Measurements from ENCODE around the gene UBASH3A.

Gene UBASH3A

GRCh38 chr21:42432695-42433094, 29.0 kb downstream of the UBASH3A start:
- no peak for DNase-seq
- H3K36me3 ChIP-seq, result no peaks in the 10 kb centered on the region
- H3K9me3 ChIP-seq, result peaks cover 0 to 19% (median 17%) of the 10 kb centered on the region in 3 donors
- H3K4me1 ChIP-seq, result no peaks in the 10 kb centered on the region
- H3K27me3 ChIP-seq, result peaks cover 0 to 37% of the 10 kb centered on the region in 2 donors
- no peak overlapping the region for H3K27ac ChIP-seq
- no peak overlapping the region for H3K4me3 ChIP-seq
- no peak for TF ChIP-seq CTCF (IDR thresholded peaks at IDR 0.05)
- intact Hi-C loops (cut with DNase I; ENCODE audit: low total_unique reads), result no loop called here

GRCh38 chr21:42433946-42434551, 30.3 kb downstream of the UBASH3A start:
- DNase-seq, result no peak
- no peaks in the 10 kb centered on the region for H3K4me1 ChIP-seq
- H3K4me3 ChIP-seq, result no peak overlapping the region
- peaks cover 0 to 42% of the 10 kb centered on the region in 2 donors for H3K27me3 ChIP-seq
- H3K36me3 ChIP-seq, result no peaks in the 10 kb centered on the region
- peaks cover 0 to 19% (median 17%) of the 10 kb centered on the region in 3 donors for H3K9me3 ChIP-seq
- no peak for TF ChIP-seq CTCF (IDR thresholded peaks at IDR 0.05)
- H3K27ac ChIP-seq, result no peak overlapping the region
- intact Hi-C loops (cut with DNase I; ENCODE audit: low total_unique reads), result no loop called here

GRCh38 chr21:42434884-42435283, 31.2 kb downstream of the UBASH3A start:
- intact Hi-C loops (cut with DNase I; ENCODE audit: low total_unique reads), result no loop called here
- H3K27me3 ChIP-seq, result peaks cover 0 to 38% of the 10 kb centered on the region in 2 donors
- DNase-seq, result no peak
- H3K27ac ChIP-seq, result no peak overlapping the region
- H3K4me3 ChIP-seq, result no peak overlapping the region
- no peaks in the 10 kb centered on the region for H3K4me1 ChIP-seq
- H3K9me3 ChIP-seq, result peaks cover 0 to 19% (median 17%) of the 10 kb centered on the region in 3 donors
- H3K36me3 ChIP-seq, result no peaks in the 10 kb centered on the region
- TF ChIP-seq CTCF (IDR thresholded peaks at IDR 0.05), result no peak

GRCh38 chr21:42435401-42435800, 31.7 kb downstream of the UBASH3A start:
- H3K4me3 ChIP-seq, result no peak overlapping the region
- H3K36me3 ChIP-seq, result no peaks in the 10 kb centered on the region
- DNase-seq, result no peak
- peaks cover 0 to 35% of the 10 kb centered on the region in 2 donors for H3K27me3 ChIP-seq
- peaks cover 0 to 19% (median 17%) of the 10 kb centered on the region in 3 donors for H3K9me3 ChIP-seq
- TF ChIP-seq CTCF (IDR thresholded peaks at IDR 0.05), result no peak
- no peak overlapping the region for H3K27ac ChIP-seq
- intact Hi-C loops (cut with DNase I; ENCODE audit: low total_unique reads), result no loop called here
- H3K4me1 ChIP-seq, result no peaks in the 10 kb centered on the region

GRCh38 chr21:42435833-42436232, 32.1 kb downstream of the UBASH3A start:
- no peak for TF ChIP-seq CTCF (IDR thresholded peaks at IDR 0.05)
- H3K27ac ChIP-seq, result no peak overlapping the region
- no peak overlapping the region for H3K4me3 ChIP-seq
- peaks cover 0 to 30% of the 10 kb centered on the region in 2 donors for H3K27me3 ChIP-seq
- intact Hi-C loops (cut with DNase I; ENCODE audit: low total_unique reads), result no loop called here
- peaks cover 0 to 19% (median 17%) of the 10 kb centered on the region in 3 donors for H3K9me3 ChIP-seq
- no peak for DNase-seq
- no peaks in the 10 kb centered on the region for H3K4me1 ChIP-seq
- no peaks in the 10 kb centered on the region for H3K36me3 ChIP-seq
